Panc1 (cell line): ENCODE results near the gene DROSHA. TPM values are rescaled to one million over a fixed set of nuclear protein-coding genes. Genes with fewer than 3 reads are reported as not detected.

Experiments
- ATAC-seq: fragments of 200-7000 bp; cut with Tn5 transposase; 2 replicates; pipeline ENCODE4 v1.9.1; 2020; ENCODE audit warnings: mild to moderate bottlenecking, moderate library complexity
- BruUV-seq: library from RNA; stranded (reverse); fragments of 400-500 nt; replicated peaks from 2 replicates; lab custom pipeline; 2021; lab: Mats Ljungman, UMichigan
- CTCF ChIA-PET: fragments of 300-600 bp; sonication (Branson Sonifier 250); formaldehyde crosslinking; loops from one replicate; lab custom pipeline; 2022; ENCODE audit warnings: antibody characterized with exemption; lab: Charles Lee
- POLR2A ChIA-PET: fragments of 300-600 bp; sonication (Branson Sonifier 250); formaldehyde crosslinking; loops from one replicate; lab custom pipeline; 2022; ENCODE audit warnings: antibody characterized with exemption; lab: Charles Lee
- DNase-seq: peaks from one replicate; pipeline ENCODE4 v3.0.0-alpha.2; 2010; ENCODE audit warnings: low read depth, low spot score
- H3K27ac ChIP-seq: 2 replicates; pipeline ENCODE4 v1.5.1; 2011; ENCODE audit warnings: mild to moderate bottlenecking, low read length, inconsistent platforms
- H3K27me3 ChIP-seq: fragments of 200-500 bp; sonication (Bioruptor generic); 2 replicates; pipeline ENCODE4 v1.6.0; 2014; ENCODE audit warnings: low read length, inconsistent platforms; ENCODE audit not compliant: control insufficient read depth, insufficient read depth
- H3K36me3 ChIP-seq: fragments of 200-500 bp; sonication (Bioruptor generic); 2 replicates; pipeline ENCODE4 v1.5.1; 2014; ENCODE audit warnings: inconsistent platforms, mild to moderate bottlenecking, low read length, moderate library complexity; ENCODE audit not compliant: control insufficient read depth, insufficient read depth
- H3K4me1 ChIP-seq: 2 replicates; pipeline ENCODE4 v1.5.1; 2011; ENCODE audit warnings: inconsistent platforms, mild to moderate bottlenecking, low read length, moderate library complexity; ENCODE audit not compliant: control insufficient read depth, insufficient read depth
- H3K4me3 ChIP-seq, 2 experiments: 2 replicates each; pipeline ENCODE4 v1.5.1; 2011 to 2012; ENCODE audit warnings: low read depth in 2 of 2, low read length in 2 of 2, mild to moderate bottlenecking in 2 of 2, inconsistent platforms in 1 of 2, moderate library complexity in 1 of 2
- H3K9me3 ChIP-seq: fragments of 200-500 bp; sonication (Bioruptor generic); 2 replicates; pipeline ENCODE4 v1.5.1; 2014; ENCODE audit warnings: low read depth, mild to moderate bottlenecking, inconsistent platforms, low read length, moderate library complexity; ENCODE audit not compliant: control insufficient read depth, insufficient read depth
- POLR2AphosphoS5 ChIP-seq: IDR thresholded peaks from 2 replicates; pipeline ENCODE4 v1.6.1; 2012; ENCODE audit warnings: mild to moderate bottlenecking, low read depth, low read length, moderate library complexity
- REST ChIP-seq, 2 experiments: IDR thresholded peaks; 2 replicates each; pipeline ENCODE4 v1.6.1; 2011 to 2012; ENCODE audit warnings: low read depth in 2 of 2, control low read depth in 1 of 2, low read length in 1 of 2, mild to moderate bottlenecking in 1 of 2, moderate library complexity in 1 of 2; ENCODE audit not compliant: insufficient read depth in 1 of 2
- SIN3A ChIP-seq: IDR thresholded peaks from 2 replicates; pipeline ENCODE4 v1.6.1; 2012; ENCODE audit warnings: low read depth, mild to moderate bottlenecking, low read length, moderate library complexity, borderline replicate concordance; ENCODE audit not compliant: insufficient read depth
- TCF7L2 ChIP-seq: IDR thresholded peaks from 2 replicates; pipeline ENCODE4 v1.6.1; 2011; ENCODE audit warnings: mild to moderate bottlenecking, low read depth, low read length, inconsistent platforms
- in situ Hi-C: cut with HindIII; loops from 2 replicates; pipeline ENCODE4 v1.10.0; 2016; ENCODE audit warnings: low sequenced_read_pairs, low pct_unique_long_range_greater_than_20kb
- intact Hi-C: fragments of 100-400 bp; cut with micrococcal nuclease; formaldehyde crosslinking; loops from one replicate; pipeline ENCODE4 v1.10.0; 2022; ENCODE audit not compliant: unreplicated experiment
- total RNA-seq: library from RNA; stranded (reverse); gene quantifications from one replicate; pipeline ENCODE4 v1.2.1, GENCODE V29; 2021; ENCODE audit not compliant: unreplicated experiment
- TF ChIP-seq, protein P1 (sequence below): fragments of 450-650 bp; IDR thresholded peaks from 2 replicates; pipeline ENCODE4 v1.5.1; 2017; ENCODE audit warnings: mild to moderate bottlenecking

DROSHA gene
- total RNA-seq, 1 experiment from 2014 or later: 98.1 TPM

- H3K27ac ChIP-seq: no peak overlapping the region
- in situ Hi-C loops: no loop called here
- ATAC-seq (no peak), DNase-seq (no peak)
- CTCF ChIA-PET: no interaction called here
- intact Hi-C loops: no loop called here
- TF ChIP-seq, protein P1, sequence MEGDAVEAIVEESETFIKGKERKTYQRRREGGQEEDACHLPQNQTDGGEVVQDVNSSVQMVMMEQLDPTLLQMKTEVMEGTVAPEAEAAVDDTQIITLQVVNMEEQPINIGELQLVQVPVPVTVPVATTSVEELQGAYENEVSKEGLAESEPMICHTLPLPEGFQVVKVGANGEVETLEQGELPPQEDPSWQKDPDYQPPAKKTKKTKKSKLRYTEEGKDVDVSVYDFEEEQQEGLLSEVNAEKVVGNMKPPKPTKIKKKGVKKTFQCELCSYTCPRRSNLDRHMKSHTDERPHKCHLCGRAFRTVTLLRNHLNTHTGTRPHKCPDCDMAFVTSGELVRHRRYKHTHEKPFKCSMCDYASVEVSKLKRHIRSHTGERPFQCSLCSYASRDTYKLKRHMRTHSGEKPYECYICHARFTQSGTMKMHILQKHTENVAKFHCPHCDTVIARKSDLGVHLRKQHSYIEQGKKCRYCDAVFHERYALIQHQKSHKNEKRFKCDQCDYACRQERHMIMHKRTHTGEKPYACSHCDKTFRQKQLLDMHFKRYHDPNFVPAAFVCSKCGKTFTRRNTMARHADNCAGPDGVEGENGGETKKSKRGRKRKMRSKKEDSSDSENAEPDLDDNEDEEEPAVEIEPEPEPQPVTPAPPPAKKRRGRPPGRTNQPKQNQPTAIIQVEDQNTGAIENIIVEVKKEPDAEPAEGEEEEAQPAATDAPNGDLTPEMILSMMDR: no peak
- TF ChIP-seq TCF7L2 (no peak), REST (IDR thresholded peaks at IDR 0.05; ENCODE audit: insufficient read depth in 1 of 2, low read depth in 2 of 2, low read length in 1 of 2) (no peak), SIN3A (no peak), POLR2AphosphoS5 (no peak)
- BruUV-seq: no TSS peak
- no peaks in the 10 kb centered on the region for H3K4me1 ChIP-seq
- H3K9me3 ChIP-seq: no peaks in the 10 kb centered on the region
- no peaks in the 10 kb centered on the region for H3K27me3 ChIP-seq
- POLR2A ChIA-PET: no interaction called here
- no peak overlapping the region for H3K4me3 ChIP-seq
- no peaks in the 10 kb centered on the region for H3K36me3 ChIP-seq
These were observed 149.6 kb downstream of the DROSHA start for GRCh38 chr5:31382051-31382878.

DNA sequence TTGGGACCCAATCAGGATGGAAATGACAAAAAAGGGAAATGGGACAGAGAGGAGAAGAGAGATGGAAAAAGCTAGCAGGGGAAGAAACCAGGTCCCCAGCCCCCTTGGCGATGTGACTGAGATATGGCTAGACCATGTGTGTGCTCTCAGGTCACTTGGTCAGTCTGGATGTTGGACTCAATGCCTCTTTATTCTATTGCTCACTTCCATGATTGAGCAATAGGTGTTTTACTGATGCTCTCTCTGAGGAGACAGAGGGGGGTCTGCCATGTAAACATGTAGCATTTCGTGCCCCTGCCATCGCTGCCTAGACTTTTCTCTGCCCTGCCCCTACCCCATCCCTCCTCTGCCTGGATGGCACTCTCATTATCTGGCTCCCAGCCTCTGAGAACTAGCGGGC is 150.6 kb downstream of the DROSHA start:
- no peaks in the 10 kb centered on the region for H3K36me3 ChIP-seq
- no peak for DNase-seq
- no peaks in the 10 kb centered on the region for H3K9me3 ChIP-seq
- H3K4me3 ChIP-seq: no peak overlapping the region
- H3K27me3 ChIP-seq: no peaks in the 10 kb centered on the region
- intact Hi-C loops: no loop called here
- no peak overlapping the region for H3K27ac ChIP-seq
- no peak for ATAC-seq
- ChIA-PET POLR2A (no interaction called here), CTCF (no interaction called here)
- in situ Hi-C loops: no loop called here
- no TSS peak for BruUV-seq
- TF ChIP-seq REST (IDR thresholded peaks at IDR 0.05; ENCODE audit: insufficient read depth in 1 of 2, low read depth in 2 of 2, low read length in 1 of 2): no peak
- TF ChIP-seq SIN3A: no peak
- TF ChIP-seq, protein P1: no peak
- no peak for TF ChIP-seq TCF7L2
- no peak for TF ChIP-seq POLR2AphosphoS5
- no peaks in the 10 kb centered on the region for H3K4me1 ChIP-seq
